Adrenal gland (tissue), 5 donors: ENCODE measurements around the gene DHCR24.

Experiments used
- POLR2A ChIP-seq, 2 donors: fragments of 450-650 bp; IDR thresholded peaks; one replicate each; pipeline ENCODE4 v1.6.1; 2017; ENCODE audit warnings: antibody characterized with exemption in 2 of 2, mild to moderate bottlenecking in 2 of 2, moderate library complexity in 1 of 2
- TF ChIP-seq, protein P1 (sequence below), 6 experiments: fragments of 450-650 bp in 4 of 6; fragments of 200-600 bp in 2 of 6; sonication (generic) in 1 of 6; IDR thresholded peaks; 1 replicate in 5 of 6; 2 replicates in 1 of 6; pipeline versions ENCODE4 v1.5.1 to v1.8.0; 2016 to 2021; ENCODE audit warnings: antibody characterized with exemption in 6 of 6, mild to moderate bottlenecking in 2 of 6, moderate library complexity in 1 of 6
- donor health status: DM: no; HTN: no; CAD: no.

DNA sequence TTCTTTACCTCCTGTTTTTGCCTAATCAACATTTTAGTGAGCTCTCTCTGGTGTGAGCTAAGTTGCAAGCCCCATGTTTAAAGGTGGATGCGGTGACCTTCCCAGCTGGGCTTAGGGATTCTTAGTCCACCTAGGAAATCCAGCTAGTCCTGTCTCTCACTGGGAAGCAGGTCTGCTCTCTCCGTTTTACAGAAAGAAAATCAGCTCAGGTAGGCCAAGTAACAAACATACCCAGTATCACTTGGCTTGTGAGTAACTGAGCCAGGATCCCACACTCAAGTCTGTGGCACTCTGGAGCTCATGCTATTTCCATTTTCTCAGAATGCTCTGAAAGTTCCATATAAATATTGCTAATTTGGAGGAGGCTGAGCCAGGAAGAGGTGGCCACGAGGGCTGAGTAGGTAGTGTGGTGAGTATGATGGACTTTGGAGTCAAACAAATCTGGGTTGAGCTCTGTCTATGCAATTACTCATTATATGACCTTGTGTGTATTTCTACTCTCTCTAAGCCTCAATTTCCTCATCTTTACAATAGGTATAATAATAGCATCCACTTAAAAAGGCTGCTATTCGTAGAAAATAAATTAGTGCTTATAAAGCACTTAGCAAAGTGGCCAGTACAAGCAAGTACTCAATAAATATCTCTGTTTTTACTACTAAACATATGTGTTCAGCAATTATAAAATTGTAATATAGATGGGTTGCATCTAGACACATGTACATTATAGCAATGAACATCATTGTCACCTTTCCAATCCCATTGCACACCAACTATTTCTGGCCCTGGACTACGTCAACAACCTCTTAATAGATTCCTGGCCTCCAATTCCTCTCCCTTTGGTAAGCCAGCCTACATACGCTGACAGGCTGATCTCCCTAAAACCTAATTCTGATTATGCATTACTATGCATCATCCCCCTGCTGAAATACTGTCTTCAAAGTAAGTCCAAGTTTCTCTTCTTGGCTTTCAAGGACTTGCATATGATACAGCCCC lies 32.7 kb upstream of the DHCR24 start:
- TF ChIP-seq, protein P1, sequence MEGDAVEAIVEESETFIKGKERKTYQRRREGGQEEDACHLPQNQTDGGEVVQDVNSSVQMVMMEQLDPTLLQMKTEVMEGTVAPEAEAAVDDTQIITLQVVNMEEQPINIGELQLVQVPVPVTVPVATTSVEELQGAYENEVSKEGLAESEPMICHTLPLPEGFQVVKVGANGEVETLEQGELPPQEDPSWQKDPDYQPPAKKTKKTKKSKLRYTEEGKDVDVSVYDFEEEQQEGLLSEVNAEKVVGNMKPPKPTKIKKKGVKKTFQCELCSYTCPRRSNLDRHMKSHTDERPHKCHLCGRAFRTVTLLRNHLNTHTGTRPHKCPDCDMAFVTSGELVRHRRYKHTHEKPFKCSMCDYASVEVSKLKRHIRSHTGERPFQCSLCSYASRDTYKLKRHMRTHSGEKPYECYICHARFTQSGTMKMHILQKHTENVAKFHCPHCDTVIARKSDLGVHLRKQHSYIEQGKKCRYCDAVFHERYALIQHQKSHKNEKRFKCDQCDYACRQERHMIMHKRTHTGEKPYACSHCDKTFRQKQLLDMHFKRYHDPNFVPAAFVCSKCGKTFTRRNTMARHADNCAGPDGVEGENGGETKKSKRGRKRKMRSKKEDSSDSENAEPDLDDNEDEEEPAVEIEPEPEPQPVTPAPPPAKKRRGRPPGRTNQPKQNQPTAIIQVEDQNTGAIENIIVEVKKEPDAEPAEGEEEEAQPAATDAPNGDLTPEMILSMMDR (IDR thresholded peaks at IDR 0.05): no peak
- no peak for TF ChIP-seq POLR2A (IDR thresholded peaks at IDR 0.05)
